Hepatocyte (in vitro differentiated cells): Measurements from ENCODE around the gene MRPS27. TPM values are rescaled to one million over a fixed set of nuclear protein-coding genes. Genes with fewer than 3 reads are reported as not detected.

Source experiments
- DNase-seq: peaks from one replicate; pipeline ENCODE4 v3.0.0-alpha.2; 2016; ENCODE audit warnings: low spot score
- H2AFZ ChIP-seq: fragments of 200-600 bp; sonication (generic); 2 replicates; pipeline ENCODE4 v1.6.0; 2016; ENCODE audit warnings: antibody characterized with exemption, mild to moderate bottlenecking
- H3K27ac ChIP-seq: fragments of 200-600 bp; sonication (generic); 2 replicates; pipeline ENCODE4 v1.5.1; 2016; ENCODE audit warnings: mild to moderate bottlenecking
- H3K27me3 ChIP-seq: fragments of 200-600 bp; sonication (generic); 2 replicates; pipeline ENCODE4 v1.6.1; 2016
- H3K36me3 ChIP-seq: fragments of 200-600 bp; sonication (generic); replicated peaks from 2 replicates; pipeline ENCODE4 v1.5.1; 2016; ENCODE audit warnings: low read depth; ENCODE audit not compliant: insufficient read depth
- H3K4me1 ChIP-seq: fragments of 200-600 bp; sonication (generic); 2 replicates; pipeline ENCODE4 v1.5.1; 2016; ENCODE audit warnings: mild to moderate bottlenecking, moderate library complexity; ENCODE audit not compliant: insufficient read depth
- H3K4me2 ChIP-seq: fragments of 200-600 bp; sonication (generic); 2 replicates; pipeline ENCODE4 v1.6.0; 2016
- H3K4me3 ChIP-seq: fragments of 200-600 bp; sonication (generic); 2 replicates; pipeline ENCODE4 v1.5.1; 2016; ENCODE audit warnings: mild to moderate bottlenecking
- H3K79me2 ChIP-seq: fragments of 200-600 bp; sonication (generic); 2 replicates; pipeline ENCODE4 v1.6.0; 2017; ENCODE audit warnings: mild to moderate bottlenecking
- H3K9me2 ChIP-seq: fragments of 200-600 bp; sonication (generic); replicated peaks from 2 replicates; pipeline ENCODE4 v1.6.0; 2017; ENCODE audit warnings: mild to moderate bottlenecking; ENCODE audit not compliant: insufficient read depth
- H3K9me3 ChIP-seq: fragments of 200-600 bp; sonication (generic); 2 replicates; pipeline ENCODE4 v1.5.1; 2016; ENCODE audit warnings: low read depth, mild to moderate bottlenecking
- H4K20me1 ChIP-seq: fragments of 200-600 bp; sonication (generic); 2 replicates; pipeline ENCODE4 v1.6.0; 2016; ENCODE audit warnings: mild to moderate bottlenecking; ENCODE audit not compliant: insufficient read depth, poor library complexity, severe bottlenecking
- CTCF ChIP-seq: fragments of 200-600 bp; sonication (generic); IDR thresholded peaks from 2 replicates; pipeline ENCODE4 v1.5.1; 2016; ENCODE audit warnings: antibody characterized with exemption, mild to moderate bottlenecking; ENCODE audit not compliant: poor library complexity
- EZH2 ChIP-seq: fragments of 200-600 bp; sonication (generic); IDR thresholded peaks from 2 replicates; pipeline ENCODE4 v1.6.1; 2016; ENCODE audit warnings: antibody characterized with exemption, mild to moderate bottlenecking, borderline replicate concordance
- EZH2phosphoT487 ChIP-seq: fragments of 200-600 bp; sonication (generic); IDR thresholded peaks from one replicate; pipeline ENCODE4 v1.6.1; 2018; ENCODE audit warnings: antibody characterized with exemption, mild to moderate bottlenecking, low read depth, moderate library complexity; ENCODE audit not compliant: unreplicated experiment, severe bottlenecking
- WGBS: methylation state at CpG from one replicate; pipeline ENCODE4 v1.1.6; 2016; ENCODE audit warnings: low lambda C conversion rate; ENCODE audit errors: missing lambda C conversion rate; 5-methylcytosine and 5-hydroxymethylcytosine counted together
- polyA plus RNA-seq: library from polyadenylated mRNA; unstranded; fragments of >200 nt; fragmentation: Nextera tagmentation; extraction: Ambion mirVana; gene quantifications from 2 replicates; pipeline ENCODE4 v1.2.1, GENCODE V29; 2016
- total RNA-seq: library from RNA; depleted of rRNA; stranded (reverse); fragments of >200 nt; gene quantifications from 2 replicates; pipeline ENCODE4 v1.2.3, GENCODE V29; 2014

The MRPS27 gene
- total and polyA plus RNA-seq, 2 experiments from 2014 or later = 35.6 to 63.5 TPM

- 89% methylated on average over 1 of the region's 1 CpG for WGBS
- Histone ChIP-seq H3K27me3 (no peaks in the 10 kb centered on the region), H3K79me2 (no peaks in the 10 kb centered on the region), H3K36me3 (no peaks in the 10 kb centered on the region), H2AFZ (no peak overlapping the region), H3K4me1 (no peaks in the 10 kb centered on the region), H3K4me2 (no peak overlapping the region), H3K9me2 (no peaks in the 10 kb centered on the region), H3K27ac (no peak overlapping the region), H3K9me3 (no peaks in the 10 kb centered on the region), H4K20me1 (no peaks in the 10 kb centered on the region), H3K4me3 (no peak overlapping the region)
- DNase-seq = no peak
- no peak for TF ChIP-seq CTCF
- TF ChIP-seq EZH2 = no peak
- TF ChIP-seq EZH2phosphoT487 = no peak
These were observed 43.2 kb upstream of the MRPS27 start for GRCh38 chr5:72363166-72363802.

GRCh38 chr5:72359886-72360285, 39.8 kb upstream of the MRPS27 start:
- DNase-seq = no peak
- Histone ChIP-seq H3K27me3 (no peaks in the 10 kb centered on the region), H4K20me1 (no peaks in the 10 kb centered on the region), H3K36me3 (no peaks in the 10 kb centered on the region), H2AFZ (no peak overlapping the region), H3K9me3 (no peaks in the 10 kb centered on the region), H3K27ac (no peak overlapping the region), H3K4me2 (no peak overlapping the region), H3K9me2 (no peaks in the 10 kb centered on the region), H3K4me3 (no peak overlapping the region), H3K4me1 (no peaks in the 10 kb centered on the region), H3K79me2 (no peaks in the 10 kb centered on the region)
- 92% methylated on average over 1 of the region's 1 CpG for WGBS
- TF ChIP-seq EZH2 (no peak), EZH2phosphoT487 (no peak), CTCF (no peak)

- DNase-seq = no peak
- no peak for TF ChIP-seq EZH2phosphoT487
- TF ChIP-seq EZH2 = no peak
- no peak for TF ChIP-seq CTCF
- Histone ChIP-seq H3K36me3 (no peaks in the 10 kb centered on the region), H3K79me2 (no peaks in the 10 kb centered on the region), H3K4me1 (no peaks in the 10 kb centered on the region), H4K20me1 (no peaks in the 10 kb centered on the region), H3K27me3 (no peaks in the 10 kb centered on the region), H2AFZ (no peak overlapping the region), H3K9me2 (no peaks in the 10 kb centered on the region), H3K4me2 (no peak overlapping the region), H3K4me3 (no peak overlapping the region), H3K27ac (no peak overlapping the region), H3K9me3 (no peaks in the 10 kb centered on the region)
These were observed 38.9 kb upstream of the MRPS27 start for GRCh38 chr5:72358925-72359324.

- Histone ChIP-seq H3K4me1 (no peaks in the 10 kb centered on the region), H3K27me3 (no peaks in the 10 kb centered on the region), H3K79me2 (no peaks in the 10 kb centered on the region), H3K4me2 (no peak overlapping the region), H3K27ac (no peak overlapping the region), H3K9me2 (no peaks in the 10 kb centered on the region), H3K36me3 (no peaks in the 10 kb centered on the region), H4K20me1 (no peaks in the 10 kb centered on the region), H3K9me3 (no peaks in the 10 kb centered on the region), H3K4me3 (no peak overlapping the region), H2AFZ (no peak overlapping the region)
- no peak for TF ChIP-seq EZH2
- TF ChIP-seq CTCF = no peak
- no peak for TF ChIP-seq EZH2phosphoT487
- WGBS = 87% methylated on average over 1 of the region's 1 CpG
- DNase-seq = no peak
These were observed 36.3 kb upstream of the MRPS27 start for GRCh38 chr5:72356361-72356760.
